NCI-H2196 (cell line): ENCODE results near the gene STMN3.
"Not testable (repeated sequence)": the region's sequence is repeated elsewhere in the genome, so short reads cannot be mapped to it uniquely, and the experiment has no call there.

Experiments used
- DNase-seq: peaks from one replicate; lab custom pipeline; 2025; ENCODE audit not compliant: unreplicated experiment; lab: John Stamatoyannopoulos, UW

The STMN3 gene

DNA sequence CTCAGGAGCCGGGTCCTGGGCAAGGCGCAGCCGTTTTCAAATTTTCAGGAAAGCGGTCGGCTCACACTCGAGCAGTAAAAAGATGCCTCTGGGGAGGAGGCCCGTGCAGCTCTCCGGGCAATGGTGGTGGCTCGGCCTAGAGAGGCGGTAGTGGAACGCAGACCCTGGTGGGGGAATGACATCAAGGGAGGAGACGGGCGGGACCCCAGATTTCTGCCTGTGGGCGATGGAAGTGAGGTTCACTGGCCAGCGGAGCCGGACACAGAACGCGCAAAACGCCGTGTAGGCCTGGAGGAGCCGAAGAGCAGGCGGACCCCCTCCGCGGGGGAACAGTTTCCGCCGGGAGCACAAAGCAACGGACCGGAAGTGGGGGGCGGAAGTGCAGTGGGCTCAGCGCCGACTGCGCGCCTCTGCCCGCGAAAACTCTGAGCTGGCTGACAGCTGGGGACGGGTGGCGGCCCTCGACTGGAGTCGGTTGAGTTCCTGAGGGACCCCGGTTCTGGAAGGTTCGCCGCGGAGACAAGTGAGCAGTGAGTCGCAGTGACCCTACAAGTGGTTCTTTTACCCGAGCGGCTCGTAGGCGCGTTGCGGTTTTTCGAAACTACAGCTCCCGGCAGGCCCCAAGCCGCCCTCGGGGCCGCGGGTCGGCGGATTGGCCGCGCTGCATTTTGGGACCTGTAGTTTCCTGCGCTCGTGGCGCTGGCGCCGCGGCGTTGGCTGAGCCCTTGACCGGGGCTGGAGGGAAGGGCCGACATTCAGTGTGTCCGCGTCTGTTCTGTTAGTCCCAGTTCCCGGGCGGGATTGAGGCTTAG is 4.9 kb upstream of the STMN3 start, which contains the start of gene RTEL1:
RTEL1 (plus strand) TSS at position 376 of the 812 bp plus-strand sequence. CDS start 1,091 bp downstream, outside the sequence.
- peak; percentile 91 for DNase-seq

DNA sequence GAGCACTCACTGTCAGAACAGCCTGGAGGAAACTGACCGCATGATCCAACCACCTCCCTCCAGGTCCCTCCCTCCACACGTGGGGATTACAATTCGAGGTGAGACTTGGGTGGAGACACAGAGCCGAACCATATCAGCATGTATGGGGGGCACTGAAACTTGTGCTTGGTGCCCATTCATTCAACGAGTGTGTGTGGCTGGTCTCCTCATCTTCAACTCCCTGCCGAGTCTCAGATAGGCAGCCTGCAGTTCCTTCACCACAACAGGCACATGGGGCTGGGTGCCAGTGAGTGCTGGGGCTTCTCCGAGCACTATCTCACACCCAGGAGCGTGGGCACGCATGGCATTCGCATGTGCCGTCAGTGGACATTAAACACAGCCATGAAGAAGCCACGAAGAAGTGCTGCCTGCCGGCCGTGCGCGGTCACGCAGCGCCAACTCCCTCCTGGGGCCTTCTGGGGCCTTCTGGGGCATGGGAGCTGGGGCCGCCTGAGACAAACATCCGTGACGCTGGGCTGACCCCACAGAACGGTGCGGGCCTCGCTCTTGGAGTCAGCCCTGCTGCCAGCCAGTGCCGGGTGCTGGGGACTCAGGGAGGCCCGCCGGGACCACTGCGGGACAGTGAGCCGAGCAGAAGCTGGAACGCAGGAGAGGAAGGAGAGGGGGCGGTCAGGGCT is 4.2 kb upstream of the STMN3 start:
- DNase-seq: no peak

- no peak for DNase-seq
Measured at GRCh38 chr20:63656451-63656850, 3.2 kb upstream of the STMN3 start.

DNA sequence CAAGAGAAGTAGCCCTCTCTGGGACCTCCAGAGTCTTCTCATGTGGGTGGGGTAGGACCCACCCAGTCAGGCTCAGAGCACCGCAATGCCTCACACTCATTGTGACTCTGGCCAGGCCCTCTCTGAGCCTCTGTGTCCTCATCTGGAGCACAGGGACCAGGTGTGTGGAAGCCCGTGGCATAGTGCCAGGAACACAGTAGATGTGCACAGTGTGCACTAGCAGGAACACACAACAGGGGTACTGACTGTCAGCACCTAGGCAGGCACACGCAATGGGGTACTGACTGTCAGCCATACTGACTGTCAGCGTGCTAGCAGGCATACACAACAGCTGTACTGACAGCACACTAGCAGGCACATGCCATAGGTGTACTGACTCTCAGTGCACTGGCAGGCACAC is 2.0 kb upstream of the STMN3 start:
- peak; percentile 17 for DNase-seq

- DNase-seq: no peak
Measured at GRCh38 chr20:63653974-63654668, 897 bp upstream of the STMN3 start.

DNA sequence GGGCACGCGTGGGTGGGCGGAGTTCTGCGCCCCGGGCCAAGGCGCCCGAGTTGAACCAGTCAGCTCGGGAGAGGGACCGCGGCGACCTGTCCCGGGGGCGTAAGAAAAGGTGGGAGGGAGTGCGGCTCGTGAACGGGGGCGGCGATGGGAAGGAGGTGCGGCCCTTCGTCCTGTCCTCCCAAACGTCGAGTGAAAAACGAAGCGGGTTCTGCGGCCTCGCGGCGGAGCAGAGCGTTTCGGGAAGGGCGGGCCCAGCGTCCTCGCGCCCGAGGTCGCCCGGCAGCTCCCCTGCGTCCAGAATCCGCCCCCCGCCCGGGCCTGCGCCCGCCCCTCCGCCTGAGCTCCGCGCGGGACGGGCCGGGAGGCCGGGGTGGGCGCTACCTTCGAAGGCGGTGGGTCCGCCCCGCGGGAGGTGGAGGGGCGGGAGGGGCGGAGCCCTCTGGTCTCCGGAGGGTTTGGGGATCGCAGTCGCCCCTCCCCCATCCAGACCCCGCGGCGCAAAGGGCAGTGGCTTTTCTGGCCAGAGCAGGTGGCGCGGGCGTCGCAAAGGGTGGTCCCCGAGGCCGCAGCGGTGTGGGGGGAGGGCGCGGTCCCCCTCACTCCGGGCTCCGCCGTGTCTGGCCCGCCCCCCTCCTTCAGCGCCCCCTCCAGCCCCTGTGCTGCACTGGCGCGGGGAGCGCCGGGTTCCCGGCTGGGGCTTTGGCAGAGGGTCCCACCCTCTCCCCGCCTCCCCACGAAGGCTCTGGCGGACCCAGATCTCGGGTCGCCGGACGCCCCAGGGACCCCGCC is 838 bp downstream of the STMN3 start:
- DNase-seq: peak; percentile 34

GRCh38 chr20:63651942-63652191 is 1.4 kb downstream of the STMN3 start:
- DNase-seq: peak; percentile 52

GRCh38 chr20:63650486-63650885 is 2.7 kb downstream of the STMN3 start:
- not testable (repeated sequence) for DNase-seq

GRCh38 chr20:63648895-63649589 is 4.2 kb downstream of the STMN3 start:
- no peak for DNase-seq

DNA sequence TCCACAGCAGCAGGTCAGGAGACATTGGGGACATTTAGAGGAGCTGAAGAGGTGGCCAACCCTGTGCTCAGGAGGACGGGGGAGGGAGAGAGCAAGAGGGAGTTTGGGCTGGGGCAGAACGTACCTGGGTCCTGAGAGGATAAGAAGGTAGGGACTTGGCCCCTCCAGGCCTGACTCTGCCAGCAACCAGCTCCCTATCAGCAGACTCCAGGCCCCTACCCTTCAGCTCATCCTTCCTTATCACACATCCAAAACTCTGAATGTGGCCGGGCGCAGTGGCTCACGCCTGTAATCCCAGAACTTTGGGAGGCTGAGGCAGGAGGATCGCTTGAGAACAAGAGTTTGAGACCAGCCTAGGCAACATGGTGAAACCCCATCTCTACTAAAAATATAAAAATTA is 5.0 kb downstream of the STMN3 start:
- DNase-seq: no peak

DNA sequence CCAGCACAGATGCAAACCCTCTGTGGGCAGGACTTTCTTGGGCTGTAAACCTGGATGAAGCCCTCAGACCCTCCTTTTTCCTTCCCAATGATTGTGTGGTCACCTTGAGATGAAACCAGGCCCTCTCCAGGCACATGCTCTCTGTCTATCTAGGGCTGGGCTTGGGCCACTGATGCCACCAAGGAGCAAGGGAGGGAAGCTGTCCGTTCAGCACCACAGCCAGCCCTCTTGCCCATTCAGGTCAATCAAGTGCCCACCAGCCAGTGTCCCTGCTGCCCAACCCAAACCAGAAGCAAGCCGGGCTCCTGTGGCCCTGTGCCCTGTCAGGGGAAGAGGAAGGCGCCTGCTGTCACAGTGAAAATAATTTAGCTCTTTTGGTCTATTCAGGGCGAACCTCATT is 8.0 kb downstream of the STMN3 start:
- no peak for DNase-seq

GRCh38 chr20:63643946-63644345 is 9.3 kb downstream of the STMN3 start:
- DNase-seq: no peak

DNA sequence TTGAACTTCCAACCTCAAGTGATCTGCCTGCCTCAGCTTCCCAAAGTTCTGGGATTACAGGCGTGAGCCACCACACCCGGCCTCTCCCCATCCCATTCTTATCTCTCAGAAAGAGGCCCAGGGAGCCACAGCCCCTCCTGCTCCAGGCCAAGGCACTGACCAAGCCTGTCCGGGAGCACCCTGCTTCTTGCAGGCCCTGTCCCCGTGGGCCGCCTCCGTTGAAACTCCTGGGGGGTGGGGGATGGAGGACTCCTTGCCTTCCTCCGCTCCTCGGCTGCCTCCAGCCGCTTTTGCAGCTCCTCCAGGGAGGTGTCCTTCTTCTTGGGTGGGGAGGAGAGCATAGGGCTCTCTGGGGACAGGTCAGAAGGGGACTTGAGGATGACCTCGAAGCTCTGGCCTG is 9.7 kb downstream of the STMN3 start:
- no peak for DNase-seq

DNA sequence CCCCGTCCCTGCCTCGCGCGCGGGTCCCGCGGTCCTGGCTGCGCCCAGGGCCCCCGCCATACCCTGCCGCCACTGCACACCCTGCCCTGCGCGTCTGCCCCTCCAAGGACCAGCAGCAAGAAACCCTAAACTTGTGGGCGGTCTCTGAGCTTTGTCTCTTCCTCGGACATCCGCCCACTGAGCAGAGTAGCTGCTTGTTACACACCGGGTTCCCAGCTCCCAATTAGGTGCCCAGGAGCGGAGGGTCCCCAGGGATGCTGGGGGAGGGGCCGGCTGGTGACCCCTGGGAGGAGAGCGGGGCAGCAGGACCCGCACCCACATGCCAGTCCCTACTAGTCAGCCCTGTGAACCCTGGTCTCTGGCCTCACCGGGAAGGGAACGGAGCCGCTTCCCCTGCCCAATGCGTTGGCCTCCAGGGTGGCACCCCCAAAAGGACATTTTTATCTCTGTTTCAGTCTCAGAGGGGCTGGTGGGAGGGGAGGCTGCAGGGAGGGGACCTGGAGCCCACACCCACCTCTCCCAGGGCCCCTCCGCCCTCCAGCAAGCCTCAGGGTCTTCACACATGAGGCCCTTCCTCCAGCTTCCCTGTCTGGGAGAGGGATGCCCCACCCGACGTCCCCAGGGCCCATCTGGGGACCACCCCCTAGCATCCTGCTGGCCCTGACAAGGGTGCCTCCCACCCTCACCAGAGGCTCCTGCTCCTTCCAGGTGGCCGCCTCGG is 10.5 kb downstream of the STMN3 start:
- no peak for DNase-seq

DNA sequence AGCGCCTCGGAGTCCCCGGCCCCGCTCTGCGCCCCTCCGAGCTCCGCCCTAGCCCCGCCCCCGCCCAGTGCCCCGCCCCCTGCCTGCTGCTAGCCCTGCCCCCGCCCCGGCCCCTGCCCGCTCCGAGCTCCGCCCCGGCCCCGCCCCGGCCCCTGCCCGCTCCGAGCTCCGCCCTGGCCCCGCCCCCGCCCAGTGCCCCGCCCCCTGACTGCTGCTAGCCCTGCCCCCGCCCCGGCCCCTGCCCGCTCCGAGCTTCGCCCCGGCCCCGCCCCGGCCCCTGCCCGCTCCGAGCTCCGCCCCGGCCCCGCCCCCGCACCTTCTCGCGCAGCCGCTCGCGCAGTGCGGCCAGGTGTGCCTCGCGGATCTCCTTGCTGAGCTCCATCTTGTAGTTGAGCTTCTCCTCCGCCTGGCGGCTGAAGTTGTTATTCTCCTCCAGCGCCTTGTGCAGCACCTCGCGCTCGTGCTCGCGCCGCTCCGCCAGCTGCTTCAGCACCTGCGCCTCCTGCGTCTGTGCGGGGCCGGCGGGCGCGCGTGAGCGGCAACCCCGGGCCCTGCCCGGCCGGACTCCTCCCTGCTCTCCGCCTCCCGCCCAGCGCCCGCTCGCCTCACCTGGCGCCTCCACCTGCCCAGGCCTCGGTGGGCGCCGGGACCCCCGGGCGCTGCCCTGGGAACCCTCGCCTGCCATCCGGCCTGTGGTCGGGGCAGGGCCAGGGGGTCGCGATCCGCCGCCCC is 11.3 kb downstream of the STMN3 start:
- peak; percentile 93 for DNase-seq

DNA sequence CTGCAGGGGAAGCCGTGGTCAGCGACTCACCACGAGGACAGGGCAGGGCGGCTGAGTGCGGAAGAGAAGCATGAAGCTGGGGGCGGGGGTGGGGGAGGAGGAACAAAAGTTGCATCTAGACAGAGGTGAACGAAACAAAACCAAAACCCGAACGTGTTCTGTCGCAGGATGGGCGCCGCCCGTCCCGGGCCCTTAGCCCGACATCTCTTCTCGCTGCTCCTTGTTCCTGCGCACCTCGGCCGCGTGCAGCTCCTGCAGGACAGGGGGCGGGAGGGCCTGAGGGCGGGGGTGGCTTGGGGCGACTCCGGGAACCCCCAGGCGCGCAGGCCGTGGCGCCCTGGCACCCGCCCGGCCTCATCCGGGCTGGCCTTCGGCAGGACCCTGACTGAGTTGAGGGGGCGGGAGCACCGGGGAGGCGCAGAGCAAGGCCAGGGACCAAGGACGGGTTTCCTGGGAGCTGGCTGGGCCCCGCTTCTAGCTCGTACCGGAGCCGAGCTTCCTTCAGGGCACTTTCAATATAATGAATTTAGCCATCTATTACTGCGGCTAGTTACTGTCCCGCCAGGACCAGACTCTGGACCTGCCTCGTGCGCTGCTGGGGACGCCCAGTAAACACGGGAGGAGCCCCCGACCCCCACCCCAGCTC is 12.0 kb downstream of the STMN3 start:
- no peak for DNase-seq

GRCh38 chr20:63640686-63641085 is 12.5 kb downstream of the STMN3 start:
- not testable (repeated sequence) for DNase-seq

- DNase-seq: no peak
Measured at GRCh38 chr20:63640086-63640485, 13.1 kb downstream of the STMN3 start.
